ENCODE data around the gene ARID5A.
A peak's percentile ranks its signal among the peaks of the same experiment; 100 is the strongest.

ARID5A gene

DNA sequence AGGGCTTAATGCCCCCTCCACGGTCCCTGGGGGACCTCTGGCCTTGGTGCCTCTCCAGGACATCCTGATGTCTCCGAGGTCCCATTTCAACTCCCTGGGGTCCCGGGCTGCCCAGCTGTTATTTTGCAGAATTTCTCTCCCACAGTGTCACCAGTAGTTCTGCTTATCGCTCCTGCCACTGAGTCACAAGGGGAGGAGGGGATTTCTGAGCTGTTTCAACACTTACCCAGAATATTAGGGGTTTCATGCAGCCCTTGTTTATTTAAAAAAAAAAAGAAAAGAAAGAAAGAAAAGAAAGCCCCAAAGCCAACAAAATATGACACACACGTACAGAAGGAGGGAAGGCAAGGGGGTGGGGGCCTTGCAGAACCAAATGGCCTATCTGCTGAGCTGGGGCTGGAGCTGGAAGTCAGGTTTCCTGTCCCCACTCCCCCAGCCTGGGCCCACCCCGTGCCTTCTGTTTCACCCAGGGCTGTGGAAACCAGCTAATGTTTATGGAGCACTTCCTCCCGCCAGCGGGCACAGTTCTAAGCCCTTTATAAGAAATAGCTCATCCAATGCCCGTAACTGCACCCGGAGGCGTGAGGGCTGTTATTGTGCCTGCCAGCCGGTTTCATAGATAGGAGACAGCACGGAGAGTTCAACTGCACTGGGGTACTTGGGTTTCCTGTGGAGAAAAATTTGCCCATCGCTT, 8.4 kb upstream of the ARID5A start:
- no peak for DNase-seq

- DNase-seq = no peak
These were observed 7.7 kb upstream of the ARID5A start for GRCh38 chr2:96528700-96529375.

- DNase-seq = no peak
These were observed 7.0 kb upstream of the ARID5A start for GRCh38 chr2:96529376-96530143.

GRCh38 chr2:96530144-96530430, 6.5 kb upstream of the ARID5A start:
- no peak for DNase-seq

- DNase-seq = no peak
These were observed 5.8 kb upstream of the ARID5A start for GRCh38 chr2:96530474-96531357.

GRCh38 chr2:96531366-96531765, 5.2 kb upstream of the ARID5A start:
- no peak for DNase-seq

- DNase-seq = peak; percentile 43
These were observed 4.6 kb upstream of the ARID5A start for GRCh38 chr2:96531872-96532505.

- no peak for DNase-seq
These were observed 3.8 kb upstream of the ARID5A start for GRCh38 chr2:96532641-96533291.

DNA sequence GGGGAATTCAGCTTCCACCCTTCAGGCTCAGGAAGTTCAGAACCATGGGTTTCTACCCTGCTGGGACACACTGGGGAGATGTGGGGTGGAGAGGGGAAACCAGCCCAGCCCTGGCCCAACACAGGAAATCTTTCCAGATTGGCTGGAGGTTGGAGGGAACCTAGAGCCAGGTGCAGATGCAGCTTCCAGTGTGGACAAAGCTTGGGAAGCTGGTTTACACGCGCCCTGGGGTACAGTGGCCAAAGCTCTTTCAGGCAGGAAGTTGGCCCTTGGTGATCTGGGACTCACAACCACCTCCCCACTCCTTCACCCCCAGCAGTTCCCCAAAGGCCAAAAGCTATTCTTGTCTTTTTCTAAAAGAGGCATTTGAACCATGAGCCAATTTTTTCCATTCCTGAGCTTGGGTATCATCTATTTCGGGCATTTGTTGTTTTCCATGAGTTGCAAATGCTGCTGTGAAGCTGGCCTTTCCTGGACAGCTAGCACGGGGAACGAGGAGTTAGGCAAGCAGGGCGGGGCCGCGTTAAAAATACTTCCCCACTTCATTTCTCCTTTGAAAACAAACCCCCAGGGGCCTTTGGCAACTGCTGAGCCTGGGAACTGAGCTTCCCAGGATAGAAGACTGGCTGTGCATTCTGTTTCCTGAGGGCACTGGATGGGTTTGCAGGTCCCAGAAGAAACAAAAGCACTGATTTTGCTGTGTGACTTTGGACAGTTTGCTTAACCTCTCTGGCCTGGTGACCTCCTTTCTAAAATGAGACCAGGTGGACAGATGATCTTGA, 3.1 kb upstream of the ARID5A start:
- DNase-seq = no peak

DNA sequence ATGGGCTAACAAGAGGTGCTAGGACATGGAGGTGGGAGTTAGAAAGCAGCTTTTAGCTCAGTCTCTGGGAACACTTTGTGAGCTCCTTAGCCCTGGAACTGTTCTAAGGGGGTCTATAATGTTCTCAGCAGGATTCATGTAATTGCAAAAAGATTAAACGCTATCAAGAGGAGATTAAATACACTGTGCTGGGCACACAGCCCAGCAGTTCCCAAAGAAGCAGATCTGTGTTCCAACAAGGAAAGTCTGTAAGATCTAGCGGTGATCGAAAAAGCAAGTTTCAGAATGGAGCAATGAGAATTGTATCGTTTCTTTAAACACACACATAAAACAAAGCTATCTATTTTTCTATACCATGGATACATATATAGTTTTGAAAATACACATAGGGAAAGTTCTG, 2.4 kb upstream of the ARID5A start:
- DNase-seq = no peak

- peak; percentile 33 for DNase-seq
These were observed 1.8 kb upstream of the ARID5A start for GRCh38 chr2:96534701-96535181.

- DNase-seq = no peak
These were observed 1.2 kb upstream of the ARID5A start for GRCh38 chr2:96535331-96535730.

DNA sequence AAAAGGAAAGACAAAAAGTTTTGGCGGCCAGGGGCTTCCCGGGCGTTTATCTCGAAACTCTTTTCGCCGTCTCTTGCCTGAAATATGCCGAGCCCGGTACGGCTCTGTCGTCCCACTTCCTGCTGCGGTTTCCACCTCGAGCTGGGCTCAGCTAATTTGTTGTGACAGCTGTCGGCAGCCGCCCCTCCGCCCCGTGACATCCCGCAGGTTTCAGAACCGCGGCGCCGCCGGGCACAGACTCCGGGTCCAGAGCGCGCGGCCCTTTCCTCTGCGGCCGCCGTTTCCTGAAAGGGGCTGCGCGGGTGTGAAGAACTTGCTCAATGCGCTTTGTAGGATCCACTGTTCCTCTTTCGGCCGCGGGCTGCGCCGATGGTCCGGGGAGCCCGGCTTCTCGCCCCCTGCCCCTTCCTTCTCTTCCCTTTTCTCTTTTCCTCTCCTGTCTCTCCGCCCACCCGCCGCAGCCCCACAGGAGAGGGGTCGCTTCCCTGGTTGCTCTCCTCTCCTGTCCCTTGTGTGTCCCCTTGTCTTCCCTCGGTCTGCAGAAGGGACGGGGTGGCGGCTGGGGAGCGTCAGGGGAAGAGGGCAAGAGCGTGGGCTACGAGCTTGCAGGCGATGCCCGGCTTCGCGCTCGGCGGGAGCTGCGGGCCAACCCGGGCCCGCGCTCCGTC, 648 bp downstream of the ARID5A start:
- DNase-seq = peak; percentile 29

GRCh38 chr2:96537734-96538486, 1.4 kb downstream of the ARID5A start:
- DNase-seq = no peak

- DNase-seq = no peak
These were observed 2.1 kb downstream of the ARID5A start for GRCh38 chr2:96538487-96539214.

- DNase-seq = no peak
These were observed 2.8 kb downstream of the ARID5A start for GRCh38 chr2:96539215-96539920.

DNA sequence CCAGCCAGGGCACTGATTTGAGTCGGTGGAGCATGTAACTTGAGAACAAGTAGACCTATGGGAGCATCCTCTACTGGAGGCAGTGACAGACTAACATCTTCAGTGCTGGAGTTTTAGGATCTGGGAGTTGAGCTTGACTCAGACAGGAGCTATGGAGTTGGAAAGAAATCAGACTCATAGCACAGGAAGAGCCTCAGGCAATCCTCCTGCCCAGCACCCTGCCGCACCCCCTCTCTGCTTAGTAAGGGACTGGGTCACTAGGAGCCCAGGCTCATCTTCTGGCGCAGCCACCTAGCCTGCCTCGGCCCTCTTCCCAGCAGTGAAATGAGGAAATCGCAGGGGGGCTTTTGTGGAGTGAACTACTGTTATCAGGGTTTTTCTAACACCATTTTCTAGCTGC, 3.6 kb downstream of the ARID5A start:
- DNase-seq = no peak

- no peak for DNase-seq
These were observed 5.0 kb downstream of the ARID5A start for GRCh38 chr2:96541398-96542152.

Data from NCI-H1694 treated with DMSO at 0.1 percent for 48 hours (cell line).